ENCODE measurements around the gene SCFD2.

Gene SCFD2

GRCh38 chr4:52869656-52870055 lies 496.2 kb downstream of the SCFD2 start:
- no peak for DNase-seq

GRCh38 chr4:52869196-52869595 lies 496.7 kb downstream of the SCFD2 start:
- DNase-seq, result no peak

GRCh38 chr4:52868133-52868532 lies 497.7 kb downstream of the SCFD2 start:
- DNase-seq, result no peak

GRCh38 chr4:52867163-52867562 lies 498.7 kb downstream of the SCFD2 start:
- DNase-seq, result no peak

GRCh38 chr4:52866734-52867133 lies 499.1 kb downstream of the SCFD2 start:
- no peak for DNase-seq

GRCh38 chr4:52865300-52865699 lies 500.6 kb downstream of the SCFD2 start:
- DNase-seq, result no peak

- no peak for DNase-seq
These were observed 501.1 kb downstream of the SCFD2 start for GRCh38 chr4:52864793-52865192.

GRCh38 chr4:52863324-52863723 lies 502.5 kb downstream of the SCFD2 start:
- DNase-seq, result no peak

GRCh38 chr4:52862639-52863161 lies 503.2 kb downstream of the SCFD2 start:
- DNase-seq, result no peak

GRCh38 chr4:52861879-52862616 lies 503.8 kb downstream of the SCFD2 start, which contains the start of gene RASL11B:
Gene RASL11B, plus strand, starts transcription at chr4:52862317. Its CDS starts 191 bp downstream, at chr4:52862508.
- DNase-seq, result peak; percentile 84

GRCh38 chr4:52861171-52861823 lies 504.6 kb downstream of the SCFD2 start:
- no peak for DNase-seq

- no peak for DNase-seq
These were observed 505.5 kb downstream of the SCFD2 start for GRCh38 chr4:52860361-52860760.

- no peak for DNase-seq
These were observed 509.1 kb downstream of the SCFD2 start for GRCh38 chr4:52856801-52857200.

- no peak for DNase-seq
These were observed 512.5 kb downstream of the SCFD2 start for GRCh38 chr4:52853351-52853750.

- DNase-seq, result no peak
These were observed 513.1 kb downstream of the SCFD2 start for GRCh38 chr4:52852711-52853110.

GRCh38 chr4:52852041-52852440 lies 513.8 kb downstream of the SCFD2 start:
- DNase-seq, result no peak

- DNase-seq, result no peak
These were observed 515.3 kb downstream of the SCFD2 start for GRCh38 chr4:52850406-52851124.

GRCh38 chr4:52848254-52848653 lies 517.6 kb downstream of the SCFD2 start:
- no peak for DNase-seq

GRCh38 chr4:52846502-52846901 lies 519.4 kb downstream of the SCFD2 start:
- DNase-seq, result no peak

- no peak for DNase-seq
These were observed 521.3 kb downstream of the SCFD2 start for GRCh38 chr4:52844596-52844995.

- DNase-seq, result peak; percentile 7
These were observed 521.9 kb downstream of the SCFD2 start for GRCh38 chr4:52843958-52844357.

GRCh38 chr4:52843351-52843750 lies 522.5 kb downstream of the SCFD2 start:
- DNase-seq, result no peak

GRCh38 chr4:52842792-52843191 lies 523.1 kb downstream of the SCFD2 start:
- DNase-seq, result no peak

Measured in hematopoietic multipotent progenitor cell treated with erythropoietin and hydrocortisone succinate and interleukin-3 and kit ligand, for 6 days (in vitro differentiated cells).